Measurements from ENCODE around the gene SREBF2.
A peak's percentile ranks its signal among the peaks of the same experiment; 100 is the strongest.
"Not testable (repeated sequence)": the region's sequence is repeated elsewhere in the genome, so short reads cannot be mapped to it uniquely, and the experiment has no call there.

The SREBF2 gene

DNA sequence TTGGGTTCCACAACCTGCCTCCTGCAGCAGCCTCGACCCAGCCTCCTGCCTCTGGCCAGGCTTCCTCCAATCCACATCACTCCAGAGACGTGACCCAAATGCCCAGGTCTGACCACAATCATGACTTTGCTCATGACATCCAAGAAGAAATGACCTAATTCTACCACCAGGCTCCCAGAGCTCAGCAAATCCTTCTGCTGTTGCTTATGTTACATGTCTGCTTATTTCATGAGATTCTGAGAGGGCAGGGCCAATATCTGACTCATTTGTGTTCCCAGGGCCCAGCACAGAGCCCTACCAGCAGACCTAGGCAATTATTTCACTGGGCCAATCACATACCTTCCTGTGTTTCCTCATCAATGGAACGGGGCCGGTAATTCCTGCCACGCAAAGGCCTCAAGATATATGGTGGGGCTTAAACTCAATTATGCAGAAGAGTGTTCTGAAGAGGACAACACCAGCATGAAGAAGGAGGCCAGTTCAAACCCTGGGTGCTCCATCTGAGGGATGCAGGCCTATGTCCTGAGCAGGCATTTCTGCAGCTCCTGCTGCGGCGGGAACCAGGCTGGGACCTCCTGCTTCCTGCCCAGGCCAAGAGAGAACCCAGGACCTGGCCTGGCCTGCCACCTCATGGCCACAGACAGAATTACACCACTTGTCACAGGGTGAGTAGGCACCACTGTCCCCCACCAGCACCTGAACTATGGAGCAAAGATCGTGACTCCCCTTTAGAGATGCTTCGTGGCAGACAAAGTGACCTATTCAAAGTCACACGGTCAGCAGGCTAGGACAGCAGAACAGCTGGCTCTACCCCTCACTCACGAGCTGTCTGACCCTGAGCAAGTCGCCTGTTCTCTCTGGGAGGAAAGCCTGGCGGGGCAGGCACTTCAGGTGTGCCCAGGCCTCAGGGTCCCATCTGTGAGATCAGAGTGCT is 108.2 kb downstream of the SREBF2 start:
- peak; percentile 78 for DNase-seq (ENCODE audit: low read depth in 2 of 3, low spot score in 1 of 3)

GRCh38 chr22:41943661-41944209 is 110.8 kb downstream of the SREBF2 start:
- DNase-seq (ENCODE audit: low read depth in 2 of 3, low spot score in 1 of 3): no peak

DNA sequence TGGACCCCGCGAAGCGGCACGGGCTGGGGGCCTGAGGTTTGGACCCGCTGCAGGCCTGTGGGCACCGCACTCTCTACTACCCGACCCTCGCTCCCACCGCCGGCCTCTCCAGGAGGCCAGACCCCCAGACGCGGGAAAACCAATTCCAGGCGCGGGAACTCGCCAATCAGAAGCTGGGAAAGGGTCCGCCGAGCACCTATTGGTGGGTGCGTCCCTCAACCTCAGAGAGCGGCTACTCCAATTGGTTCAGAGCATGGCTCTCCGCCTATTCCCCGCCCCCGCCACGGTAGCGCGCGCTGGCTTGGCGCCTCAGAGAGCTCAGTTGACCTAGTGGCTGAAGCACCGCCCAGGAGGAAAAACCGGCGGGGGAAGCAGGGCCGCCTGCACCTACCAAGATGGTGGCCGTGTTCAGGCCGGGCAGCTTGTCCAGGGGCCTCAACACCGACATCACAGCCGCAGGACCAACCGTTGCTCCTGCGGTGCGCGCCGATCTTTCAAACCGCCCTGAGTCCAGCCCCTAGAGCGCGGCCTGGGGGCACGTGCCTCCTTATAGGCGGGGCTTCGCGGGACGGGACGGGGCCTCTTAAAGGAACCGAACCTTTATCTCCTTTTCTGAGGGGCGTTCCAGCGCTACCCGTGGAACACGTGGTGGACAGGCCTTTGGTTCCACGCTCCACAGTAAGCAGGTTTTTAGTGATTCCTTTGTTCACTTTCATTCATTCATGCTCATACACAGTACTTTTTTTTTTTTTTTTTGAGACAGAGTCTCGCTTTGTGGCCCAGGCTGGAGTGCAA is 113.9 kb downstream of the SREBF2 start, which contains the start of gene CENPM:
CENPM (minus strand) TSS at position 524 of the 795 bp plus-strand sequence; CDS start at position 448, 76 bp downstream.
- DNase-seq (ENCODE audit: low read depth in 2 of 3, low spot score in 1 of 3): peak; percentile 90 to 96 (median 95)

- no peak for DNase-seq (ENCODE audit: low read depth in 2 of 3, low spot score in 1 of 3)
Measured at GRCh38 chr22:41947424-41948080, 114.6 kb downstream of the SREBF2 start.

DNA sequence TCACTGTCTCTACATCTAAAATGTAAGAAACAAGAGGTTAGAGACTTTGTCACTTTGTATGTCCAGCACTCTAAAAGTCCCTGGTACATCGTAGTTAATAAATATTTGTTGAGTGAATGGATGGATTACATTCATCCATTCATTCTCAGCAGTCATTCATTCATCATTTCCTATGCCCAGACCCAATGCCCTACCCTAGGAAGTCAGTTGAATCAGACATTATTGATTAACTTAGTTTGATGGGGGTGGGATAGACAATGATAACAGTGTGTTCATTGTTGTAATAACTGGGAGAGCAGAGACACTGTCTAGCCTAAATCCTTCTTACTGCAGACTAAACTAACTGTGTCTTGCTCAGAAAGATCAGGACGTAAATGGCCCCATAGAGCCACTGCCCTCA is 115.2 kb downstream of the SREBF2 start:
- DNase-seq (ENCODE audit: low read depth in 2 of 3, low spot score in 1 of 3): no peak

GRCh38 chr22:41948928-41949296 is 116.0 kb downstream of the SREBF2 start:
- DNase-seq (ENCODE audit: low read depth in 2 of 3, low spot score in 1 of 3): not testable (repeated sequence)

DNA sequence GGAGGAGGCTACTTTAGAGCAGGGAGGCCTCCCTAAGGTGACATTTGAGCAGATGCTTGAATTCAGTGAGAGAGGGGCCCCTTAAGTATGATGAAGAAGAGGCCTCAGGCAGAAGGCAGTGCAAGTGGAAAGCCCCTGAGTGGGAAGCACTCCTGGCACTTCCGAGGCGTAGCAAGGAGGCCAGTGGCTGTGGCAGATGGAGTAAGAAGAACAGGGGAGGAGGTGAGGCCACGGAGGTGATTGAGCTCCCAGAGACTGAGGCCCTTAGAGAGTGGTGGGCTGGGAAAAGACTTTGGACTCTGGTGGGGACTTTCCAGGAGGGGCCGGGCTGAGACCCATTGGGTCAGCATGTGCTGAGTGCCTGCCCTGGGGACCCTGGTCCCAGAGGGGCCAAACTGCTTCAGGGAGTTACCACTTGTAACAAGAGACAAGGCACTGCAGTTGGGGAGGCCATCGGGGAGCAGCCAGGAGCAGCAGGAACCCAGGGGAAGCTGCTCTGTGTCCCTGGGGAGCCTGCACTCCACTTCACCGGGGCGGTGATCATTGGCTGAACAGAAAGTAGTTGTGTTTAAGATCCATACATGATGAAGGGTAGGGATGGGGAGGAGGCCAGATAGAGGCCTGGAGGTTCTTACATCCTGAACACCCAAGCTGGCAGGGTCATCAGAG is 116.5 kb downstream of the SREBF2 start:
- DNase-seq (ENCODE audit: low read depth in 2 of 3, low spot score in 1 of 3): no peak

- DNase-seq (ENCODE audit: low read depth in 2 of 3, low spot score in 1 of 3): no peak
Measured at GRCh38 chr22:41951898-41952474, 119.1 kb downstream of the SREBF2 start, which contains the start of gene SMIM45. Gene SMIM45 (plus strand): TSS chr22:41952150.

DNA sequence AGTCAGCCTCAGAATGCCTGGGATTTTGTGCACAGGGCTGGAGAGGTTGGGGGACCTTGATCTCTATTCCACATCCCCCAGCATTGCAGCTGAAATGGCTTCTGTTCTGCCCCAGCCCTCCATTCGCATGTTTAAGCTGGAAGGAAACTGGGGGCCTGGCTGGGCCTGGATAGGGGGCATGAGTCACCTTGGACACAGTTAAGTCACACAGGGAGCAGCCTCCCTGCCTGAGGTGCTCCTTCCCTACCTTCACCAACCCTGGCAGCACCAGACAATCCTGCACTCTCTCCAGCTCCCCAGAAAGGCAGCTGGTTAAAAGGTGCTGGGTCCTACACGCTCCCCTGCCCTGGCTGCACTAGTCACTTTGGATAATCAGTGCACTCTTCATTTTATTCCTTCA is 119.8 kb downstream of the SREBF2 start:
- DNase-seq (ENCODE audit: low read depth in 2 of 3, low spot score in 1 of 3): no peak
